ENCODE results near the gene OBSCN.

DNA sequence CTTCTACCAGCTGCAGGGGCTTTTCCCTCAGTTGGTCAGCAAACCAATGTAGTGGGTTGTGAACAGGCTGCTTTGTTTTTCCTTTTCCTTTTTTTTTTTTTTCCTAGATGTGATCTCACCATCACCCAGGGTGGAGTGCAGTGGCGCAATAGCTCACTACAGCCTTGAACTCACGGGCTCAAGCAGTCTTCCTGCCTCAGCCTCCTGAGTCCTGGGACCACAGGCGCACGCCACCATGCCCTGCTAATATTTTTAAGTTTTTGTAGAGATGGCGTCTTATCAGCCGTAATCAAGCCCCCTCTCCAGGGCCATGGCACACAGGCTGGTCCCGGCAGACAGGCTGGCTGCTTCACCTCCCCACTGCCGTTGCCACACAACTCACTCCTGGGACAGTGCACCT, 202.2 kb downstream of the OBSCN start:
- TF ChIP-seq, protein P1, sequence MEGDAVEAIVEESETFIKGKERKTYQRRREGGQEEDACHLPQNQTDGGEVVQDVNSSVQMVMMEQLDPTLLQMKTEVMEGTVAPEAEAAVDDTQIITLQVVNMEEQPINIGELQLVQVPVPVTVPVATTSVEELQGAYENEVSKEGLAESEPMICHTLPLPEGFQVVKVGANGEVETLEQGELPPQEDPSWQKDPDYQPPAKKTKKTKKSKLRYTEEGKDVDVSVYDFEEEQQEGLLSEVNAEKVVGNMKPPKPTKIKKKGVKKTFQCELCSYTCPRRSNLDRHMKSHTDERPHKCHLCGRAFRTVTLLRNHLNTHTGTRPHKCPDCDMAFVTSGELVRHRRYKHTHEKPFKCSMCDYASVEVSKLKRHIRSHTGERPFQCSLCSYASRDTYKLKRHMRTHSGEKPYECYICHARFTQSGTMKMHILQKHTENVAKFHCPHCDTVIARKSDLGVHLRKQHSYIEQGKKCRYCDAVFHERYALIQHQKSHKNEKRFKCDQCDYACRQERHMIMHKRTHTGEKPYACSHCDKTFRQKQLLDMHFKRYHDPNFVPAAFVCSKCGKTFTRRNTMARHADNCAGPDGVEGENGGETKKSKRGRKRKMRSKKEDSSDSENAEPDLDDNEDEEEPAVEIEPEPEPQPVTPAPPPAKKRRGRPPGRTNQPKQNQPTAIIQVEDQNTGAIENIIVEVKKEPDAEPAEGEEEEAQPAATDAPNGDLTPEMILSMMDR (IDR thresholded peaks at IDR 0.05) = no peak
- no peak for TF ChIP-seq POLR2A (IDR thresholded peaks at IDR 0.05)
- no peak for TF ChIP-seq POLR2AphosphoS5 (IDR thresholded peaks at IDR 0.05)

Measured in sigmoid colon (tissue), 4 donors.